CD14-positive monocyte (primary cell): ENCODE data around the gene ELMO1. TPM values are rescaled to one million over a fixed set of nuclear protein-coding genes. Genes with fewer than 3 reads are reported as not detected.

Experiments used
- DNase-seq, 3 donors: peaks; one replicate each; pipeline ENCODE4 v3.0.0-alpha.2; 2011 to 2022
- H2AFZ ChIP-seq: 2 replicates; pipeline ENCODE4 v1.6.0; 2012; ENCODE audit warnings: mild to moderate bottlenecking, low read depth, low read length, inconsistent platforms; ENCODE audit not compliant: insufficient read depth, poor library complexity, severe bottlenecking
- H3K27ac ChIP-seq, 2 donors: 1 replicate in 1 of 2; 2 replicates in 1 of 2; pipeline ENCODE4 v1.5.1; 2012 to 2013; ENCODE audit warnings: low read length in 2 of 2, control low read depth in 1 of 2, inconsistent platforms in 1 of 2, low read depth in 1 of 2, mild to moderate bottlenecking in 1 of 2
- H3K27me3 ChIP-seq, 2 donors: one replicate each; pipeline versions ENCODE4 v1.6.0 to v1.6.1; 2011 to 2013; ENCODE audit warnings: low read length in 2 of 2; ENCODE audit not compliant: control insufficient read depth in 2 of 2, insufficient read depth in 2 of 2
- H3K36me3 ChIP-seq, 2 donors: replicated peaks in 1 of 2; 1 replicate in 1 of 2; 2 replicates in 1 of 2; pipeline versions ENCODE4 v1.5.1 to v1.6.1; 2012 to 2013; ENCODE audit warnings: low read length in 2 of 2, control low read depth in 1 of 2, inconsistent platforms in 1 of 2, mild to moderate bottlenecking in 1 of 2; ENCODE audit not compliant: insufficient read depth in 2 of 2, control insufficient read depth in 1 of 2
- H3K4me1 ChIP-seq, 2 donors: 1 replicate in 1 of 2; 2 replicates in 1 of 2; pipeline versions ENCODE4 v1.5.1 to v1.6.1; 2012 to 2013; ENCODE audit warnings: low read length in 2 of 2, control low read depth in 1 of 2, inconsistent platforms in 1 of 2, mild to moderate bottlenecking in 1 of 2, moderate library complexity in 1 of 2; ENCODE audit not compliant: insufficient read depth in 2 of 2, control insufficient read depth in 1 of 2
- H3K4me2 ChIP-seq: replicated peaks from 2 replicates; pipeline ENCODE3; 2012; ENCODE audit warnings: low read length, moderate library complexity, mild to moderate bottlenecking; ENCODE audit not compliant: poor library complexity, severe bottlenecking; ENCODE audit errors: extremely low read depth
- H3K4me3 ChIP-seq, 3 experiments: fragments of 200-600 bp in 1 of 3; sonication (generic) in 1 of 3; replicated peaks in 1 of 3; 1 replicate in 2 of 3; 2 replicates in 1 of 3; pipeline ENCODE4 v1.5.1; 2011 to 2013; ENCODE audit warnings: low read length in 3 of 3, mild to moderate bottlenecking in 3 of 3, control low read depth in 2 of 3, low read depth in 2 of 3, inconsistent platforms in 1 of 3, moderate library complexity in 1 of 3
- H3K79me2 ChIP-seq: 2 replicates; pipeline ENCODE4 v1.6.0; 2012; ENCODE audit warnings: mild to moderate bottlenecking, control low read depth, inconsistent platforms, low read length, moderate library complexity; ENCODE audit not compliant: insufficient read depth
- H3K9ac ChIP-seq: 2 replicates; pipeline ENCODE4 v1.6.0; 2017; ENCODE audit warnings: low read length, mild to moderate bottlenecking; ENCODE audit not compliant: insufficient read depth, poor library complexity, severe bottlenecking
- H3K9me3 ChIP-seq, 2 donors: replicated peaks in 1 of 2; 1 replicate in 1 of 2; 2 replicates in 1 of 2; pipeline versions ENCODE4 v1.5.1 to v1.6.1; 2012 to 2013; ENCODE audit warnings: low read length in 2 of 2, control low read depth in 1 of 2; ENCODE audit not compliant: control insufficient read depth in 1 of 2, insufficient read depth in 1 of 2
- H4K20me1 ChIP-seq: 2 replicates; pipeline ENCODE4 v1.6.0; 2012; ENCODE audit warnings: mild to moderate bottlenecking, low read length, control low read depth, moderate library complexity; ENCODE audit not compliant: insufficient read depth
- H3K27ac Mint-ChIP-seq, 7 donors: one replicate each; pipeline ENCODE4 v1.8.0; 2020; ENCODE audit warnings: mild to moderate bottlenecking in 7 of 7, mixed read lengths in 7 of 7, moderate library complexity in 6 of 7, inconsistent platforms in 2 of 7
- H3K27me3 Mint-ChIP-seq, 3 donors: one replicate each; pipeline ENCODE4 v1.8.0; 2021 to 2022; ENCODE audit warnings: low read depth in 3 of 3, mild to moderate bottlenecking in 3 of 3, mixed read lengths in 3 of 3, moderate library complexity in 3 of 3, inconsistent platforms in 1 of 3
- H3K36me3 Mint-ChIP-seq, 2 donors: one replicate each; pipeline ENCODE4 v1.8.0; 2020; ENCODE audit warnings: mixed read lengths in 2 of 2, inconsistent platforms in 1 of 2, mild to moderate bottlenecking in 1 of 2
- H3K4me1 Mint-ChIP-seq: one replicate; pipeline ENCODE4 v1.8.0; 2020; ENCODE audit warnings: mild to moderate bottlenecking, mixed read lengths
- H3K4me3 Mint-ChIP-seq, 2 donors: one replicate each; pipeline ENCODE4 v1.8.0; 2020; ENCODE audit warnings: mild to moderate bottlenecking in 2 of 2, mixed read lengths in 2 of 2, moderate library complexity in 1 of 2
- H3K9me3 Mint-ChIP-seq, 7 donors: one replicate each; pipeline ENCODE4 v1.8.0; 2020 to 2022; ENCODE audit warnings: mixed read lengths in 7 of 7, mild to moderate bottlenecking in 6 of 7, moderate library complexity in 6 of 7, inconsistent platforms in 2 of 7
- WGBS: methylation state at CpG from one replicate; pipeline ENCODE4 v1.1.5; 2013; ENCODE audit warnings: missing lambda C conversion rate; ENCODE audit not compliant: insufficient coverage; 5-methylcytosine and 5-hydroxymethylcytosine counted together
- intact Hi-C, 2 donors: fragments of 100-400 bp; cut with micrococcal nuclease; formaldehyde crosslinking; loops; one replicate each; pipeline versions ENCODE4 v1.15.0 to v1.15.1; 2023
- polyA plus RNA-seq, 3 donors: library from polyadenylated mRNA; depleted of rRNA in 1 of 3; unstranded in 2 of 3; stranded (reverse) in 1 of 3; fragments of 300-500 nt in 2 of 3; fragments of >200 nt in 1 of 3; fragmentation: Illumina TruSeq in 2 of 3; gene quantifications; 1 replicate in 2 of 3; 2 replicates in 1 of 3; pipeline ENCODE4 v1.2.3, GENCODE V29; 2012 to 2021
- TF ChIP-seq, protein P1 (sequence below): fragments of 200-600 bp; IDR thresholded peaks from one replicate; pipeline ENCODE4 v1.8.0; 2022; ENCODE audit warnings: antibody characterized with exemption, mild to moderate bottlenecking

Gene ELMO1
- polyA plus RNA-seq, 3 donors: 46.6 to 50.2 (median 46.7) TPM

DNA sequence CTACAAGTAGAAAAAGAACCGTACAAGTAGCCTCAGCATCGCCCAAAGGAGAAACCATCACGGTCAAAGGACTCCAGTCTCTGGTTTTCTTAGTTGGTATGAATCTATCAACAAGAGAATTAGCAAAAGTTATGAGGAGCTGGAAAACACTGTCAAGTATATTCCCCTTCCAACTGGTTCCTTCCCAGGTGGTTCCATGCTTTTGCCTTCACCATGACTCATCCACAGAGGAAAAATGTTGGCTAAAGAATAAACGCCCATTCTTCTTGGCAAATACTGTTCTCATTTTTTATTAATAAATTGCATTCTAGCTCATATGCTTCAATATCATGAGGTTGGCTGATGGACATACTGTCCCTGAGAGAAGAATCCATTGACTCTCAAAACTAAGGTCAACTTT lies 6.4 kb downstream of the ELMO1 start:
- H4K20me1 ChIP-seq: peaks cover 89% of the 10 kb centered on the region
- intact Hi-C loops: no loop called here
- no peak overlapping the region for H3K9ac ChIP-seq
- H3K4me1 ChIP-seq: peaks cover 58 to 69% of the 10 kb centered on the region in 2 donors
- Mint-ChIP-seq H3K4me3 (no peak overlapping the region), H3K9me3 (peaks cover 0 to 2% (median 0%) of the 10 kb centered on the region in 7 donors), H3K27me3 (no peaks in the 10 kb centered on the region), H3K4me1 (peaks cover 79% of the 10 kb centered on the region), H3K27ac (peak overlapping the region in 1 of 7 donors; percentile 83), H3K36me3 (peaks cover 18 to 21% of the 10 kb centered on the region in 2 donors)
- no CpG with 5 or more reads among the region's 4 CpGs for WGBS
- no peak for DNase-seq
- no peak overlapping the region for H3K4me3 ChIP-seq
- H2AFZ ChIP-seq: no peak overlapping the region
- no peak overlapping the region for H3K4me2 ChIP-seq
- TF ChIP-seq, protein P1, sequence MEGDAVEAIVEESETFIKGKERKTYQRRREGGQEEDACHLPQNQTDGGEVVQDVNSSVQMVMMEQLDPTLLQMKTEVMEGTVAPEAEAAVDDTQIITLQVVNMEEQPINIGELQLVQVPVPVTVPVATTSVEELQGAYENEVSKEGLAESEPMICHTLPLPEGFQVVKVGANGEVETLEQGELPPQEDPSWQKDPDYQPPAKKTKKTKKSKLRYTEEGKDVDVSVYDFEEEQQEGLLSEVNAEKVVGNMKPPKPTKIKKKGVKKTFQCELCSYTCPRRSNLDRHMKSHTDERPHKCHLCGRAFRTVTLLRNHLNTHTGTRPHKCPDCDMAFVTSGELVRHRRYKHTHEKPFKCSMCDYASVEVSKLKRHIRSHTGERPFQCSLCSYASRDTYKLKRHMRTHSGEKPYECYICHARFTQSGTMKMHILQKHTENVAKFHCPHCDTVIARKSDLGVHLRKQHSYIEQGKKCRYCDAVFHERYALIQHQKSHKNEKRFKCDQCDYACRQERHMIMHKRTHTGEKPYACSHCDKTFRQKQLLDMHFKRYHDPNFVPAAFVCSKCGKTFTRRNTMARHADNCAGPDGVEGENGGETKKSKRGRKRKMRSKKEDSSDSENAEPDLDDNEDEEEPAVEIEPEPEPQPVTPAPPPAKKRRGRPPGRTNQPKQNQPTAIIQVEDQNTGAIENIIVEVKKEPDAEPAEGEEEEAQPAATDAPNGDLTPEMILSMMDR: no peak
- peak overlapping the region in 1 of 2 donors; percentile 71 for H3K27ac ChIP-seq
- no peaks in the 10 kb centered on the region for H3K36me3 ChIP-seq
- H3K79me2 ChIP-seq: peaks cover 88% of the 10 kb centered on the region
- no peaks in the 10 kb centered on the region for H3K9me3 ChIP-seq
- no peaks in the 10 kb centered on the region for H3K27me3 ChIP-seq

- Mint-ChIP-seq H3K27ac (peak overlapping the region in 4 of 7 donors; percentile 60 to 83 (median 67)), H3K36me3 (peaks cover 19 to 21% of the 10 kb centered on the region in 2 donors), H3K4me3 (no peak overlapping the region), H3K9me3 (peaks cover 0 to 2% (median 0%) of the 10 kb centered on the region in 7 donors), H3K4me1 (peaks cover 75% of the 10 kb centered on the region), H3K27me3 (no peaks in the 10 kb centered on the region)
- peaks cover 53 to 65% of the 10 kb centered on the region in 2 donors for H3K4me1 ChIP-seq
- peaks cover 89% of the 10 kb centered on the region for H4K20me1 ChIP-seq
- intact Hi-C loops: no loop called here
- H3K4me2 ChIP-seq: peak overlapping the region; percentile 55
- WGBS: 50% methylated on average over 2 of the region's 3 CpGs
- no peaks in the 10 kb centered on the region for H3K36me3 ChIP-seq
- H2AFZ ChIP-seq: no peak overlapping the region
- DNase-seq: no peak
- H3K4me3 ChIP-seq: no peak overlapping the region
- peak overlapping the region in 1 of 2 donors; percentile 71 for H3K27ac ChIP-seq
- TF ChIP-seq, protein P1: no peak
- no peaks in the 10 kb centered on the region for H3K27me3 ChIP-seq
- H3K79me2 ChIP-seq: peaks cover 88% of the 10 kb centered on the region
- H3K9me3 ChIP-seq: no peaks in the 10 kb centered on the region
- no peak overlapping the region for H3K9ac ChIP-seq
Observed at GRCh38 chr7:37441816-37442215, 6.8 kb downstream of the ELMO1 start.
